ENCODE data around the gene A4GNT.

Gene A4GNT

DNA sequence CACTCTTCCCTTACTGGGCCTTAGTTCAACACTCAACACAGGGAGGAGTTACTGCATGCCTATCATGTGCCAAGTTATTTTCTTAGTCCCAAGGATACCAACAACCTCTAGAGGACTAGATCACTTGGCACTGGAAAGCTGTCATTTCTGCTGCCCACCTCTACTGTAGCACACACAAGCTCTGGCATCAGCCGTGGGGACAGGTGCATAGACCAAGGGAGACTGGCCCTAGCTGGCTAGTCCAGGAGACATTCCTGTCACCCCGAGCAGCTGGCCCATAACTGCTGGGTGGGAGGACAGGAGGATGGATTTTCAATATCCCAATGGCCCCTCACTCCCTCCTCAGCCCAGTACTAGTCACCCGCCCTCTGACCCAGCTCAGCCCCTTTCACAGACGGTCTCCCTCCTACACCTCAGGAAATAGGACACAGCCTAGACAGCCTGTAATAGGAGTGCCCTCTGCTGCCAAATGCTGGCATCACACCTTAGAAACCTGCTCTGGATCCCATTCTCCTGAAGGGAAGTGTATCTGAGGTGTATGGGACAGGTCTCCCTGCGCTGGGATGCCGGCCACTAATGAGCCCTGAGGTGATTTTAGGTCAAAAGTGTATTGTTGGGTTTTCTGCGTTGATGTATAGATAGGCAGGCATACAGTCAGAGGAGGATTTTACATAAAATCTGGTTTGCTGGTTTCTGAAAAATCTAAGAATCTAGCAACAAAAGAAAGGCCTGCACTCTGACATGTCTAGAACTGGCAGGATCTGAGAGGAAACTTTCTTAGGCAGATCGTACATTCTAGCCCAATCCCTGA lies 13.4 kb downstream of the A4GNT start:
- no peak overlapping the region for H3K27ac ChIP-seq
- TF ChIP-seq, protein P1, sequence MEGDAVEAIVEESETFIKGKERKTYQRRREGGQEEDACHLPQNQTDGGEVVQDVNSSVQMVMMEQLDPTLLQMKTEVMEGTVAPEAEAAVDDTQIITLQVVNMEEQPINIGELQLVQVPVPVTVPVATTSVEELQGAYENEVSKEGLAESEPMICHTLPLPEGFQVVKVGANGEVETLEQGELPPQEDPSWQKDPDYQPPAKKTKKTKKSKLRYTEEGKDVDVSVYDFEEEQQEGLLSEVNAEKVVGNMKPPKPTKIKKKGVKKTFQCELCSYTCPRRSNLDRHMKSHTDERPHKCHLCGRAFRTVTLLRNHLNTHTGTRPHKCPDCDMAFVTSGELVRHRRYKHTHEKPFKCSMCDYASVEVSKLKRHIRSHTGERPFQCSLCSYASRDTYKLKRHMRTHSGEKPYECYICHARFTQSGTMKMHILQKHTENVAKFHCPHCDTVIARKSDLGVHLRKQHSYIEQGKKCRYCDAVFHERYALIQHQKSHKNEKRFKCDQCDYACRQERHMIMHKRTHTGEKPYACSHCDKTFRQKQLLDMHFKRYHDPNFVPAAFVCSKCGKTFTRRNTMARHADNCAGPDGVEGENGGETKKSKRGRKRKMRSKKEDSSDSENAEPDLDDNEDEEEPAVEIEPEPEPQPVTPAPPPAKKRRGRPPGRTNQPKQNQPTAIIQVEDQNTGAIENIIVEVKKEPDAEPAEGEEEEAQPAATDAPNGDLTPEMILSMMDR (conservative IDR thresholded peaks at IDR 0.05) = peak; percentile 95
- no peak for TF ChIP-seq ZFX (IDR thresholded peaks at IDR 0.05)

DNA sequence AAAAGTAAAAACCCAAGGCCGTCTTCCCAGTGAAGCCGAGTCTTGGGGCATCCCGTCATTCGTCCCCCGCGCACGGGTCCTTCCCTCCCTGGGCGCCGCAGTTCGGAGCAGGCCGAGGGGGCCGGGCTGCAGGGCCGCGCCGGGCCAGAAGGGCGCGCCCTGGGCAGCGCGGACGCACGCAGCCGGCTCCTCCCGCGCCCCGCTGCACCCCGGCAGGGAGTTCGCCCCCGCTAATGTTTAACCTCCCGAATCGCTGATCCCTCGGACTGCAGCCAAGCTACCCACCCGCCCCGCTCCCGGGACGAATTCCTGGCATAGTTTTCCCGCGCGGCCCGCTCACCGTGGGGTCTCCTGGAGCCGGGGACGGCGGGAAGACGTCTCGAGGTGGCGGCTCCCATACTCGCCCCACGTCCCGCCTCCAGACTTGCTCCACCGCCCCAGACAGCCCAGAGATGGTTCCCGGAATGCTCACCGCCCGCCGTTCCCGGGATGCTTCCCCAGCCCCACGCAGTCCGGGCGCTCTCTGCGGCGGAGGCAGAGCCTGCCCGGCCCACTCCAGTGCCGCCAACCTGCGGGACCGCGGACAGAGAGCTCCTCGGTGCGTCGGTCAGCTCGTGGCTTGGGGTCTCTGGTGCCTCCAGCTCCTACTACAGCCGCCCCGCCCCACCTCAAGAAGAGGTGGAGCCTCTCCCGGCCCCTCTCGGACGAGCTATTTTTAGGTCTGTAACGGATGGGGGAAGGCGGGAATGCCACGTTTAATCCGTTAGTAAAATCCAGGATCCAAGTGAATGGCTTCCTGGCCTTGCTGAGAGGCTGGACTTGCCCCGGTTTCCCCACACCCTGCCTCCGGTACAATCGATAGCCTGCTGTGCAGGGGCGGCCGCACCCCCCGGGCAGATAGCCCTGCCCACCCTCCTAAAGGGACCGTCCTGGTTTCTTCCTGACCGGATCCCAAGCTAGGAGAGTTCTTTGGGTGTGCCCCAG lies 16.9 kb downstream of the A4GNT start, which contains the start of gene DZIP1L:
DZIP1L (minus strand) TSS at position 621 of the 984 bp plus-strand sequence. CDS start 11,637 bp downstream, outside the sequence.
- TF ChIP-seq ZFX (IDR thresholded peaks at IDR 0.05) = 0 out of 2 replicates have a peak, but pooled peaks have one; percentile 24
- TF ChIP-seq, protein P1 (conservative IDR thresholded peaks at IDR 0.05) = peak; percentile 90
- peak within 1 kb of the TSS; percentile 41 for H3K27ac ChIP-seq

DNA sequence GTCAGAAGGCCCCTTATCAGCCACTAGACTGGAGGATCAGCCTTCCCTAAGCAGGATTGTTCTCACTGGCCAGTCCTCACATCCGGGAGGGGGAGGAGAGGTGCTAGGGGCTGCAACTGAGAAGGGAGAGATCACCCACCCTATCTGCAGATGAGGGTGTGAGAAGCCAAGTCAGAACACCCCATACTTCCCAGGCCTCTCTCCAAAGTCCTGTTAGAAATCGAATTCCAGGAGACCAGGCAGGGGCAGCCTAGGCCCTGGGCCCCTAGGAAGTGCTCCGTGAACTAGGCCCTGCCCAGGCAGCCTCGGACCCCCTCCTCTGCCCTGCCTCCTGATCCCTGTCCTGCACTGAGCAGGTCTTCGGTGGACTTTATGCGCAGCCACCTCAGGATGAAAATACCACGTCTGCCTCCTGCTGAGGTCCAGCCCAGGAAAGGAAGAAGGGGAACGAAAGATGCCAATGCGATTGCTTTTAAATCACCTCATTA lies 17.7 kb downstream of the A4GNT start:
- TF ChIP-seq, protein P1 (conservative IDR thresholded peaks at IDR 0.05) = no peak
- no peak overlapping the region; the same call in 1 of the 2 replicates for H3K27ac ChIP-seq

DNA sequence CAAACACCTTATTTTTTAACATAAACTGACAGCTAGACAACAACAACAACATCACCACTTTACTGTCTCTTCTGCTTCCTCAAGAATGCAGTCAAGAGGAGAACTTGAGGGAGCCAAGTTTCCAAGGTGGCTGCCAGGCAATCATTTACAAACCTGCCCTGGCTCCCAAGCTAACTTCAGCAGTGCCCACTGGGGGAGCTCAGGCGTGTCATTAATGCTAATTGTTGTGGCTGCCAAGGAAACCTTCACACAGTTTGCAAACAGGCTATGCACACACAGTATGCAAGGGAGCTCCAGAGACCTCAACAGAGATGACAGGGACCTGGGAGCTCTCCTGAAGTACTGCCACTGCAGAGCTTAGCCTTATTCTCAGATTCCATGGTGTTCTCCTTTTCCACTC lies 18.9 kb downstream of the A4GNT start:
- TF ChIP-seq, protein P1 (conservative IDR thresholded peaks at IDR 0.05) = no peak
- no peak for TF ChIP-seq ZFX (IDR thresholded peaks at IDR 0.05)
- no peak overlapping the region for H3K27ac ChIP-seq

DNA sequence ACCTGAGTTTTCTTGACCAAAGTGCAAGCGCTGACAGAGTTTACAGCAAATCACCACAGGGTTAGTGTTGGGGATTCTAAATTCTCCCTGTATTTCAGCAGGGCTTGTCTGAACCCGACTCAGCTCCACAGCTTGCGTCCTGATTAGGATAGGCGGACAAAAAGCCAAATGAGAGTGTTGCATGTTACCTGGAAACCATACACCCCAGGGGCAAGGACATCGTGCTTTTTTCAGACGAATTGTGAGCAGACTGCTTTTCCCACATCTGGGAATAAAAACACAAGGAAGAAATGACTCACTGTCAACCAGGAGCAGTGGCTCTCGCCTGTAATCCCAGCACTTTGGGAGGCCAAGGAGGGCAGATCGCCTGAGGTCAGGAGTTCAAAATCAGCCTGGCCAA lies 19.8 kb downstream of the A4GNT start:
- TF ChIP-seq ZFX (IDR thresholded peaks at IDR 0.05) = no peak
- TF ChIP-seq, protein P1 (conservative IDR thresholded peaks at IDR 0.05) = no peak
- no peak overlapping the region for H3K27ac ChIP-seq

DNA sequence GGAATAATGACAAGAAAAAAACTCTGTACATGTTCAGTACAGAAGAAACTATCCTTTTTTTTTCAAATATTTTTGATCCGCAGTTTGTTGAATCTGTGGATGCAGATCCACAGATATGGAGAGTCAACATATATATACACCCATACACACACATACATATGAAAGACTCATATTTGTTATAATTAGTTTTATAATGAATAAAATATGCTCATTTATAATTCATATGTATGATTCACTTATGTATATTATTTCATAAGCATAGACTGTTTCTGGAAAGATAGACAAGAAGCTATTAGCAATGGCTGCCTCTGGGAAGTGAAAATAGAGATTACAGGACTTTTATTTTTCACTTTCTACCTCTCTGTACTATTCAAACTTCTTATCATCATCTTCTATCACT lies 26.6 kb downstream of the A4GNT start:
- TF ChIP-seq, protein P1 (conservative IDR thresholded peaks at IDR 0.05) = no peak
- no peak for TF ChIP-seq ZFX (IDR thresholded peaks at IDR 0.05)
- H3K27ac ChIP-seq = no peak overlapping the region

Measured in C4-2B (cell line).